Astrocyte (in vitro differentiated cells and primary cell): ENCODE data around the gene PLA2G6. TPM values are rescaled to one million over a fixed set of nuclear protein-coding genes. Genes with fewer than 3 reads are reported as not detected.

Source experiments
- DNase-seq: peaks from one replicate; pipeline ENCODE4 v3.0.0-alpha.2; 2010; ENCODE audit warnings: low read depth
- FAIRE-seq: peaks from 2 replicates; lab custom pipeline; 2011; peaks lifted over from hg19 to GRCh38; lab: Jason Lieb, UNC
- H2AFZ ChIP-seq: 2 replicates; pipeline ENCODE4 v1.6.0; 2012; ENCODE audit warnings: low read depth, low read length, inconsistent platforms
- H3K27ac ChIP-seq: 2 replicates; pipeline ENCODE4 v1.5.1; 2011; ENCODE audit warnings: low read depth, low read length, inconsistent platforms
- H3K27me3 ChIP-seq: 2 replicates; pipeline ENCODE4 v1.6.0; 2011; ENCODE audit warnings: low read length, inconsistent platforms; ENCODE audit not compliant: insufficient read depth
- H3K36me3 ChIP-seq: 2 replicates; pipeline ENCODE4 v1.5.1; 2011; ENCODE audit warnings: low read length, inconsistent platforms; ENCODE audit not compliant: insufficient read depth
- H3K4me1 ChIP-seq: 2 replicates; pipeline ENCODE4 v1.5.1; 2011; ENCODE audit warnings: low read length, inconsistent platforms; ENCODE audit not compliant: insufficient read depth
- H3K4me2 ChIP-seq: 2 replicates; pipeline ENCODE4 v1.6.0; 2012; ENCODE audit warnings: low read length, inconsistent platforms
- H3K4me3 ChIP-seq: 2 replicates; pipeline ENCODE4 v1.5.1; 2011; ENCODE audit warnings: low read depth, mild to moderate bottlenecking, low read length, inconsistent platforms; ENCODE audit not compliant: insufficient read depth
- H3K79me2 ChIP-seq: 2 replicates; pipeline ENCODE4 v1.6.0; 2012; ENCODE audit warnings: mild to moderate bottlenecking, low read length, inconsistent platforms; ENCODE audit not compliant: insufficient read depth
- H3K9ac ChIP-seq: 2 replicates; pipeline ENCODE4 v1.6.0; 2012; ENCODE audit warnings: mild to moderate bottlenecking, low read length, inconsistent platforms
- H3K9me3 ChIP-seq: 2 replicates; pipeline ENCODE4 v1.5.1; 2012; ENCODE audit warnings: low read depth, mild to moderate bottlenecking, low read length, inconsistent platforms; ENCODE audit not compliant: insufficient read depth
- H4K20me1 ChIP-seq: 2 replicates; pipeline ENCODE4 v1.6.0; 2012; ENCODE audit warnings: low read length, inconsistent platforms; ENCODE audit not compliant: insufficient read depth
- H3K27ac Mint-ChIP-seq: one replicate; pipeline ENCODE4 v1.8.0; 2021; ENCODE audit warnings: mild to moderate bottlenecking, mixed read lengths; ENCODE audit not compliant: unreplicated experiment
- H3K27me3 Mint-ChIP-seq: one replicate; pipeline ENCODE4 v1.8.0; 2021; ENCODE audit warnings: low read depth, mixed read lengths; ENCODE audit not compliant: unreplicated experiment
- H3K36me3 Mint-ChIP-seq: one replicate; pipeline ENCODE4 v1.8.0; 2021; ENCODE audit warnings: low read depth, mixed read lengths; ENCODE audit not compliant: unreplicated experiment
- H3K4me1 Mint-ChIP-seq: one replicate; pipeline ENCODE4 v1.8.0; 2021; ENCODE audit warnings: low read depth, mixed read lengths; ENCODE audit not compliant: unreplicated experiment
- H3K4me3 Mint-ChIP-seq: one replicate; pipeline ENCODE4 v1.8.0; 2021; ENCODE audit warnings: mild to moderate bottlenecking, moderate library complexity, mixed read lengths; ENCODE audit not compliant: unreplicated experiment
- H3K9me3 Mint-ChIP-seq: one replicate; pipeline ENCODE4 v1.8.0; 2021; ENCODE audit warnings: mild to moderate bottlenecking, mixed read lengths; ENCODE audit not compliant: unreplicated experiment
- CTCF ChIP-seq: IDR thresholded peaks from 2 replicates; pipeline ENCODE4 v1.5.1; 2011; ENCODE audit warnings: low read depth, mild to moderate bottlenecking, inconsistent platforms, low read length, moderate library complexity; ENCODE audit not compliant: insufficient read depth
- EZH2 ChIP-seq: IDR thresholded peaks from 2 replicates; pipeline ENCODE4 v1.6.1; 2012; ENCODE audit warnings: mild to moderate bottlenecking, low read length, inconsistent platforms; ENCODE audit not compliant: insufficient read depth
- total RNA-seq: library from RNA; stranded (reverse); gene quantifications from 2 replicates; pipeline ENCODE4 v1.2.1, GENCODE V29; 2021

Gene PLA2G6
- total RNA-seq, 1 donor from 2014 or later = 10.0 TPM

GRCh38 chr22:38211556-38211955 lies 29.9 kb upstream of the PLA2G6 start:
- Histone ChIP-seq H4K20me1 (peaks cover 55% of the 10 kb centered on the region), H3K4me2 (no peak overlapping the region), H3K27ac (no peak overlapping the region), H3K4me3 (no peak overlapping the region), H3K4me1 (peaks cover 14% of the 10 kb centered on the region), H3K9ac (no peak overlapping the region), H3K9me3 (no peaks in the 10 kb centered on the region), H2AFZ (no peak overlapping the region), H3K27me3 (no peaks in the 10 kb centered on the region), H3K36me3 (no peaks in the 10 kb centered on the region), H3K79me2 (peaks cover 64% of the 10 kb centered on the region)
- no peak for FAIRE-seq
- TF ChIP-seq CTCF (no peak), EZH2 (no peak)
- Mint-ChIP-seq H3K27me3 (no peaks in the 10 kb centered on the region), H3K4me1 (peaks cover 5% of the 10 kb centered on the region), H3K27ac (no peak overlapping the region), H3K9me3 (no peaks in the 10 kb centered on the region), H3K4me3 (no peak overlapping the region), H3K36me3 (peaks cover 13% of the 10 kb centered on the region)
- no peak for DNase-seq

GRCh38 chr22:38208551-38208968 lies 26.9 kb upstream of the PLA2G6 start:
- no peak overlapping the region for H3K4me3 ChIP-seq
- no peak overlapping the region for H3K4me2 ChIP-seq
- Mint-ChIP-seq H3K4me3 (no peak overlapping the region), H3K36me3 (peaks cover 18% of the 10 kb centered on the region), H3K9me3 (no peaks in the 10 kb centered on the region), H3K4me1 (peaks cover 16% of the 10 kb centered on the region), H3K27me3 (no peaks in the 10 kb centered on the region), H3K27ac (no peak overlapping the region)
- no peak overlapping the region for H3K27ac ChIP-seq
- H3K36me3 ChIP-seq = no peaks in the 10 kb centered on the region
- H3K9ac ChIP-seq = no peak overlapping the region
- no peak for DNase-seq
- no peak for TF ChIP-seq EZH2
- no peak for TF ChIP-seq CTCF
- no peaks in the 10 kb centered on the region for H3K27me3 ChIP-seq
- no peaks in the 10 kb centered on the region for H3K9me3 ChIP-seq
- FAIRE-seq = no peak
- H3K79me2 ChIP-seq = peaks cover 84% of the 10 kb centered on the region
- peaks cover 78% of the 10 kb centered on the region for H4K20me1 ChIP-seq
- H2AFZ ChIP-seq = no peak overlapping the region
- peaks cover 24% of the 10 kb centered on the region for H3K4me1 ChIP-seq

GRCh38 chr22:38207898-38208432 lies 26.3 kb upstream of the PLA2G6 start:
- no peak overlapping the region for H2AFZ ChIP-seq
- FAIRE-seq (no peak), DNase-seq (no peak)
- Mint-ChIP-seq H3K27me3 (no peaks in the 10 kb centered on the region), H3K9me3 (no peaks in the 10 kb centered on the region), H3K4me1 (peaks cover 16% of the 10 kb centered on the region), H3K4me3 (no peak overlapping the region), H3K36me3 (peaks cover 18% of the 10 kb centered on the region), H3K27ac (no peak overlapping the region)
- H3K27me3 ChIP-seq = no peaks in the 10 kb centered on the region
- peaks cover 30% of the 10 kb centered on the region for H3K4me1 ChIP-seq
- H4K20me1 ChIP-seq = peaks cover 78% of the 10 kb centered on the region
- TF ChIP-seq EZH2 = no peak
- TF ChIP-seq CTCF = no peak
- peaks cover 85% of the 10 kb centered on the region for H3K79me2 ChIP-seq
- H3K36me3 ChIP-seq = no peaks in the 10 kb centered on the region
- H3K9ac ChIP-seq = no peak overlapping the region
- H3K4me2 ChIP-seq = no peak overlapping the region
- H3K4me3 ChIP-seq = no peak overlapping the region
- no peak overlapping the region for H3K27ac ChIP-seq
- H3K9me3 ChIP-seq = no peaks in the 10 kb centered on the region
